ENCODE results near the gene FKBP15. TPM values are rescaled to one million over a fixed set of nuclear protein-coding genes. Genes with fewer than 3 reads are reported as not detected.

Gene FKBP15
- total and polyA plus RNA-seq, 2 of the 13 experiments (the other 11 are each of a cell fraction or from before 2014, with no cell fraction given): 12.3 to 18.6 TPM

DNA sequence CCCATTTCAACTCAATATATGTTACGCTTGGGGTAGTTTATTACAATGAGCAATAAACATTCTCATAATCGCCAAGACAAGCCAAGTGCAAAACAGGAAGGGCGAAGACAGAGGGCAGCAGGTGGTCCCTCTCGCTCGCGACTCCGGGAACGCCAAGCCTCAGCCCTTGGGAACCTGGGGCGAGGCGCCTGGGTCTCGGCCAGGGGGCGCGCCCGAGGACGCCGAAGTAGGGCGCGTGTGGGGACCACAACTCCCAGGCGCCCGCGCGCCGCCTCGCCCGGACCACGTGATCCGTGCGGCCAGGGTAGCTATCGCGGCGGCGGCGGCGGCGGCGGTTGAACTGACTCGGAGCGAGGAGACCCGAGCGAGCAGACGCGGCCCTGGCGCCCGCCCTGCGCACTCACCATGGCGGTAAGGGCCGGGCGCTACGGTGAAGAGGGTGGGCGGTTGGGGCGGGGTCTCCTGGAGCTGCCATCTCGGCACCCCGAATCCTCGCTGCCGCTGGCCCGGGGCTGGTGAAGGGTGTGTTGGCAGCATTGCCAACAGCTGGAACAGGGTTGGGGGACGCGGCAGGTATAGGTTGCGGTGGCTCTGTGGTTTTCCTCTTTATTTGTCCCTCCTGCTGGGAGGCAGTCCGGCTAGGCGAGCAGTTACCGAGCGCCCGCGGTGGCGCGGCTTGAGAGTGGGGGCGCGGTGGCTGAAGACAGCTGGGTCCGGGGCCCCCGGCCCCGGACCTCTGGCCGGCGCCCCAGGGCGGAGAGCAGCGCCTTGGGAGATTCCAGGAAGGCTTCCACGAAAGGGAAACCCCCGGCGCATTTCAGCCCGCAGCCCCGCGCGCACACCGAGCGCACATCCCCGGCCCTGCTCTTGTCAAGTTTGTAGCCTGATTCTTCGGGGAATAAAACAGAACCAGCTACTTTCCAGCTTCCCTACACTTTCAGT, 70.1 kb downstream of the FKBP15 start, which contains the start of gene SLC31A2:
SLC31A2 (plus strand) TSS at position 338 of the 942 bp plus-strand sequence; CDS start at position 406, 68 bp downstream.
- no peaks in the 10 kb centered on the region for H3K9me3 ChIP-seq (ENCODE audit: low read length)
- DNase-seq (ENCODE audit: low spot score) (peak; percentile 77), FAIRE-seq (no peak), ATAC-seq (peak; percentile 90)
- no peaks in the 10 kb centered on the region for H4K20me1 ChIP-seq (ENCODE audit: insufficient read depth, low read length)
- peak within 1 kb of the TSS; percentile 54 for H3K27ac ChIP-seq (ENCODE audit: extremely low read length, insufficient read depth, low read length)
- H2AFZ ChIP-seq (ENCODE audit: low read length): no peak within 1 kb of the TSS
- H3K36me3 ChIP-seq (replicated peaks in 1 of 2; ENCODE audit: control insufficient read depth in 1 of 2, insufficient read depth in 2 of 2, low read length in 2 of 2): no peaks in the 10 kb centered on the region; a peak in 1 of 5 replicates
- 11% methylated on average over 5 of the region's 87 CpGs for WGBS (ENCODE audit: low lambda C conversion rate)
- H3K4me1 ChIP-seq (ENCODE audit: insufficient read depth, low read length): peaks cover 74% of the 10 kb centered on the region
- CTCF ChIA-PET (ENCODE audit: low intra/inter-chr PET ratio, low total read pairs): interaction anchor here (1.8 kb wide), 1 partner anchor 39 kb away, joined by 6 read pairs; no protein-coding TSS in a partner anchor
- intact Hi-C loops (cut with micrococcal nuclease; ENCODE audit: unreplicated experiment) (loop anchor here (5.0 kb wide), 1 partner anchor 71 kb away; the partner anchor contains the start of genes FKBP15 and SLC31A1), in situ Hi-C loops (cut with HindIII; ENCODE audit: extremely low pct_ligation_motif_present, low pct_unique_long_range_greater_than_20kb) (no loop called here)
- BruUV-seq (replicated peaks): no TSS peak
- H3K27me3 ChIP-seq (ENCODE audit: control insufficient read depth in 1 of 2, insufficient read depth in 2 of 2, low read length in 2 of 2): no peaks in the 10 kb centered on the region; a peak in 2 of 5 replicates
- H3K79me2 ChIP-seq (ENCODE audit: insufficient read depth, low read length): no peaks in the 10 kb centered on the region
- H3K9ac ChIP-seq (ENCODE audit: insufficient read depth, low read depth, low read length): peak within 1 kb of the TSS; percentile 81
- POLR2A ChIA-PET: interaction anchor here (0.8 to 3.1 kb wide), 7 partner anchors 8 to 281 kb away, joined by 3 to 20 read pairs (median 4); partner anchors contain the start of genes ALAD, CDC26, FKBP15 and SLC31A1
- peak within 1 kb of the TSS; percentile 82 for H3K4me2 ChIP-seq (ENCODE audit: low read depth, low read length)
- peak within 1 kb of the TSS; percentile 85 to 96 (median 91) for H3K4me3 ChIP-seq (replicated peaks in 1 of 3; ENCODE audit: insufficient read depth in 1 of 3, low read depth in 2 of 3, low read length in 3 of 3)
- TF ChIP-seq ONECUT2 (CRISPR knock-in tag; IDR thresholded peaks at IDR 0.05) (no peak), AGO1 (IDR thresholded peaks at IDR 0.05; ENCODE audit: low read depth, low read length, poor library complexity, severe bottlenecking) (no peak), SRY (CRISPR knock-in tag; IDR thresholded peaks at IDR 0.05) (no peak), PRPF4 (IDR thresholded peaks at IDR 0.05; ENCODE audit: low read depth, low read length, poor library complexity, severe bottlenecking) (no peak), SCMH1 (CRISPR knock-in tag; IDR thresholded peaks at IDR 0.05; ENCODE audit: borderline replicate concordance) (no peak), ZFP41 (CRISPR knock-in tag; IDR thresholded peaks at IDR 0.05; ENCODE audit: borderline replicate concordance) (no peak), CBFB (CRISPR knock-in tag; IDR thresholded peaks at IDR 0.05) (peak; percentile 67; the same call in 1 of the 2 replicates), RAD51 (IDR thresholded peaks at IDR 0.05; ENCODE audit: borderline replicate concordance) (peak; percentile 90; the same call in 1 of the 2 replicates), BRCA1 (CRISPR knock-in tag; IDR thresholded peaks at IDR 0.05) (no peak), HMGA1 (CRISPR knock-in tag; conservative IDR thresholded peaks at IDR 0.05) (no peak), ZSCAN12 (CRISPR knock-in tag; IDR thresholded peaks at IDR 0.05) (0 out of 2 replicates have a peak, but pooled peaks have one; percentile 61), ZNF354B (CRISPR knock-in tag; IDR thresholded peaks at IDR 0.05) (no peak), GATAD2A (CRISPR knock-in tag; IDR thresholded peaks at IDR 0.05) (no peak), GTF2F1 (IDR thresholded peaks at IDR 0.05; ENCODE audit: low read length) (no peak), ZNF383 (CRISPR knock-in tag; IDR thresholded peaks at IDR 0.05; ENCODE audit: borderline replicate concordance) (no peak), ZFP36L2 (CRISPR knock-in tag; IDR thresholded peaks at IDR 0.05) (no peak)
- TF ChIP-seq, protein P1, sequence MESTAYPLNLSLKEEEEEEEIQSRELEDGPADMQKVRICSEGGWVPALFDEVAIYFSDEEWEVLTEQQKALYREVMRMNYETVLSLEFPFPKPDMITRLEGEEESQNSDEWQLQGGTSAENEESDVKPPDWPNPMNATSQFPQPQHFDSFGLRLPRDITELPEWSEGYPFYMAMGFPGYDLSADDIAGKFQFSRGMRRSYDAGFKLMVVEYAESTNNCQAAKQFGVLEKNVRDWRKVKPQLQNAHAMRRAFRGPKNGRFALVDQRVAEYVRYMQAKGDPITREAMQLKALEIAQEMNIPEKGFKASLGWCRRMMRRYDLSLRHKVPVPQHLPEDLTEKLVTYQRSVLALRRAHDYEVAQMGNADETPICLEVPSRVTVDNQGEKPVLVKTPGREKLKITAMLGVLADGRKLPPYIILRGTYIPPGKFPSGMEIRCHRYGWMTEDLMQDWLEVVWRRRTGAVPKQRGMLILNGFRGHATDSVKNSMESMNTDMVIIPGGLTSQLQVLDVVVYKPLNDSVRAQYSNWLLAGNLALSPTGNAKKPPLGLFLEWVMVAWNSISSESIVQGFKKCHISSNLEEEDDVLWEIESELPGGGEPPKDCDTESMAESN (CRISPR knock-in tag; conservative IDR thresholded peaks at IDR 0.05): peak; percentile 84
- TF ChIP-seq, protein P2, sequence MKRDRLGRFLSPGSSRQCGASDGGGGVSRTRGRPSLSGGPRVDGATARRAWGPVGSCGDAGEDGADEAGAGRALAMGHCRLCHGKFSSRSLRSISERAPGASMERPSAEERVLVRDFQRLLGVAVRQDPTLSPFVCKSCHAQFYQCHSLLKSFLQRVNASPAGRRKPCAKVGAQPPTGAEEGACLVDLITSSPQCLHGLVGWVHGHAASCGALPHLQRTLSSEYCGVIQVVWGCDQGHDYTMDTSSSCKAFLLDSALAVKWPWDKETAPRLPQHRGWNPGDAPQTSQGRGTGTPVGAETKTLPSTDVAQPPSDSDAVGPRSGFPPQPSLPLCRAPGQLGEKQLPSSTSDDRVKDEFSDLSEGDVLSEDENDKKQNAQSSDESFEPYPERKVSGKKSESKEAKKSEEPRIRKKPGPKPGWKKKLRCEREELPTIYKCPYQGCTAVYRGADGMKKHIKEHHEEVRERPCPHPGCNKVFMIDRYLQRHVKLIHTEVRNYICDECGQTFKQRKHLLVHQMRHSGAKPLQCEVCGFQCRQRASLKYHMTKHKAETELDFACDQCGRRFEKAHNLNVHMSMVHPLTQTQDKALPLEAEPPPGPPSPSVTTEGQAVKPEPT (CRISPR knock-in tag; IDR thresholded peaks at IDR 0.05; ENCODE audit: low read depth): no peak
- TF ChIP-seq, protein P3, sequence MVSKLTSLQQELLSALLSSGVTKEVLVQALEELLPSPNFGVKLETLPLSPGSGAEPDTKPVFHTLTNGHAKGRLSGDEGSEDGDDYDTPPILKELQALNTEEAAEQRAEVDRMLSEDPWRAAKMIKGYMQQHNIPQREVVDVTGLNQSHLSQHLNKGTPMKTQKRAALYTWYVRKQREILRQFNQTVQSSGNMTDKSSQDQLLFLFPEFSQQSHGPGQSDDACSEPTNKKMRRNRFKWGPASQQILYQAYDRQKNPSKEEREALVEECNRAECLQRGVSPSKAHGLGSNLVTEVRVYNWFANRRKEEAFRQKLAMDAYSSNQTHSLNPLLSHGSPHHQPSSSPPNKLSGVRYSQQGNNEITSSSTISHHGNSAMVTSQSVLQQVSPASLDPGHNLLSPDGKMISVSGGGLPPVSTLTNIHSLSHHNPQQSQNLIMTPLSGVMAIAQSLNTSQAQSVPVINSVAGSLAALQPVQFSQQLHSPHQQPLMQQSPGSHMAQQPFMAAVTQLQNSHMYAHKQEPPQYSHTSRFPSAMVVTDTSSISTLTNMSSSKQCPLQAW (CRISPR knock-in tag; IDR thresholded peaks at IDR 0.05): no peak

Data from HepG2 (cell line).